ENCODE data around the gene METTL22. TPM values are rescaled to one million over a fixed set of nuclear protein-coding genes. Genes with fewer than 3 reads are reported as not detected.

Gene METTL22
- total RNA-seq, 4 donors from 2014 or later: 22.5 to 24.5 (median 23.4) TPM

GRCh38 chr16:8665529-8665928, 44.0 kb downstream of the METTL22 start:
- 78% methylated on average over 6 of the region's 6 CpGs for WGBS
- H3K36me3 ChIP-seq: peaks cover 15 to 47% (median 27%) of the 10 kb centered on the region in 4 donors
- DNase-seq (ENCODE audit: extremely low spot score): no peak
- no peaks in the 10 kb centered on the region for H3K27me3 ChIP-seq
- TF ChIP-seq EP300 (IDR thresholded peaks at IDR 0.05): no peak
- TF ChIP-seq POLR2A (IDR thresholded peaks at IDR 0.05; ENCODE audit: low read depth): no peak
- TF ChIP-seq, protein P1, sequence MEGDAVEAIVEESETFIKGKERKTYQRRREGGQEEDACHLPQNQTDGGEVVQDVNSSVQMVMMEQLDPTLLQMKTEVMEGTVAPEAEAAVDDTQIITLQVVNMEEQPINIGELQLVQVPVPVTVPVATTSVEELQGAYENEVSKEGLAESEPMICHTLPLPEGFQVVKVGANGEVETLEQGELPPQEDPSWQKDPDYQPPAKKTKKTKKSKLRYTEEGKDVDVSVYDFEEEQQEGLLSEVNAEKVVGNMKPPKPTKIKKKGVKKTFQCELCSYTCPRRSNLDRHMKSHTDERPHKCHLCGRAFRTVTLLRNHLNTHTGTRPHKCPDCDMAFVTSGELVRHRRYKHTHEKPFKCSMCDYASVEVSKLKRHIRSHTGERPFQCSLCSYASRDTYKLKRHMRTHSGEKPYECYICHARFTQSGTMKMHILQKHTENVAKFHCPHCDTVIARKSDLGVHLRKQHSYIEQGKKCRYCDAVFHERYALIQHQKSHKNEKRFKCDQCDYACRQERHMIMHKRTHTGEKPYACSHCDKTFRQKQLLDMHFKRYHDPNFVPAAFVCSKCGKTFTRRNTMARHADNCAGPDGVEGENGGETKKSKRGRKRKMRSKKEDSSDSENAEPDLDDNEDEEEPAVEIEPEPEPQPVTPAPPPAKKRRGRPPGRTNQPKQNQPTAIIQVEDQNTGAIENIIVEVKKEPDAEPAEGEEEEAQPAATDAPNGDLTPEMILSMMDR (IDR thresholded peaks at IDR 0.05): no peak
- TF ChIP-seq POLR2AphosphoS5 (IDR thresholded peaks at IDR 0.05): no peak
- H3K27ac ChIP-seq (replicated peaks in 1 of 4): no peak overlapping the region
- H3K4me1 ChIP-seq: no peaks in the 10 kb centered on the region
- intact Hi-C loops (cut with DNase I): no loop called here
- H3K4me3 ChIP-seq: no peak overlapping the region
- H3K9me3 ChIP-seq: no peaks in the 10 kb centered on the region

DNA sequence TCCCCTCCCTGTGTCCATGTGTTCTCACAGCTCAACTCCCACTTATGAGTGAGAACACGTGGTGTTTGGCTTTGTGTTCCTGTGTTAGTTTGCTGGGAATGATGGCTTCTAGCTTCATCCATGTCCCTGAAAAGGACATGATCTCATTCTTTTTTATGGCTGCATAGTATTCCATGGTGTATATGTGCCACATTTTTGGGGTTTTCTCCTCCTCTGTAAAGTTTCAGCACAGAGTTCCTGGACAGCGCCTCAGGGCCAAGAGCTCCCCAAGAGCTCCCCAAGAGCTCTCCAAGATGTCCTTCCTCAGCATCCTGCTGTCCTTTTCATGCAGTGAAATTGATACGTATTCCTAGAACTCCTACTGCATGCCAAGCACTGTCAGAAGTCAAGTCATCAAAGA, 46.0 kb downstream of the METTL22 start:
- intact Hi-C loops (cut with DNase I): no loop called here
- Histone ChIP-seq H3K27me3 (no peaks in the 10 kb centered on the region), H3K27ac (replicated peaks in 1 of 4) (no peak overlapping the region), H3K9me3 (no peaks in the 10 kb centered on the region), H3K4me3 (no peak overlapping the region), H3K4me1 (no peaks in the 10 kb centered on the region), H3K36me3 (peaks cover 15 to 49% (median 27%) of the 10 kb centered on the region in 4 donors)
- WGBS: 94% methylated on average over 3 of the region's 3 CpGs
- TF ChIP-seq POLR2A (IDR thresholded peaks at IDR 0.05; ENCODE audit: low read depth) (no peak), EP300 (IDR thresholded peaks at IDR 0.05) (no peak), POLR2AphosphoS5 (IDR thresholded peaks at IDR 0.05) (no peak)
- TF ChIP-seq, protein P1 (IDR thresholded peaks at IDR 0.05): no peak
- DNase-seq (ENCODE audit: extremely low spot score): no peak

GRCh38 chr16:8668113-8668512, 46.6 kb downstream of the METTL22 start:
- H3K4me1 ChIP-seq: no peaks in the 10 kb centered on the region
- WGBS: 80% methylated on average over 2 of the region's 5 CpGs
- H3K4me3 ChIP-seq: no peak overlapping the region
- H3K27ac ChIP-seq (replicated peaks in 1 of 4): no peak overlapping the region
- peaks cover 15 to 49% (median 27%) of the 10 kb centered on the region in 4 donors for H3K36me3 ChIP-seq
- TF ChIP-seq POLR2A (IDR thresholded peaks at IDR 0.05; ENCODE audit: low read depth) (no peak), EP300 (IDR thresholded peaks at IDR 0.05) (no peak), POLR2AphosphoS5 (IDR thresholded peaks at IDR 0.05) (no peak)
- TF ChIP-seq, protein P1 (IDR thresholded peaks at IDR 0.05): no peak
- intact Hi-C loops (cut with DNase I): no loop called here
- DNase-seq (ENCODE audit: extremely low spot score): no peak
- H3K9me3 ChIP-seq: no peaks in the 10 kb centered on the region
- no peaks in the 10 kb centered on the region for H3K27me3 ChIP-seq

GRCh38 chr16:8669481-8669880, 48.0 kb downstream of the METTL22 start:
- WGBS: 78% methylated on average over 1 of the region's 1 CpG
- Histone ChIP-seq H3K27ac (replicated peaks in 1 of 4) (no peak overlapping the region), H3K36me3 (peaks cover 12 to 41% (median 22%) of the 10 kb centered on the region in 4 donors), H3K4me3 (no peak overlapping the region), H3K27me3 (no peaks in the 10 kb centered on the region), H3K9me3 (no peaks in the 10 kb centered on the region), H3K4me1 (peaks cover 0 to 8% (median 5%) of the 10 kb centered on the region in 4 donors)
- TF ChIP-seq, protein P1 (IDR thresholded peaks at IDR 0.05): no peak
- no peak for TF ChIP-seq POLR2AphosphoS5 (IDR thresholded peaks at IDR 0.05)
- no peak for TF ChIP-seq EP300 (IDR thresholded peaks at IDR 0.05)
- TF ChIP-seq POLR2A (IDR thresholded peaks at IDR 0.05; ENCODE audit: low read depth): no peak
- intact Hi-C loops (cut with DNase I): no loop called here
- no peak for DNase-seq (ENCODE audit: extremely low spot score)

GRCh38 chr16:8670014-8670560, 48.6 kb downstream of the METTL22 start:
- H3K27me3 ChIP-seq: no peaks in the 10 kb centered on the region
- intact Hi-C loops (cut with DNase I): loop anchor here (5.0 kb wide), 2 partner anchors 127 to 207 kb away; partner anchors contain the start of genes PMM2 and TMEM186
- peaks cover 6 to 35% (median 18%) of the 10 kb centered on the region in 4 donors for H3K36me3 ChIP-seq
- WGBS: 82% methylated on average over 1 of the region's 1 CpG
- TF ChIP-seq POLR2A (IDR thresholded peaks at IDR 0.05; ENCODE audit: low read depth) (no peak), EP300 (IDR thresholded peaks at IDR 0.05) (no peak), POLR2AphosphoS5 (IDR thresholded peaks at IDR 0.05) (no peak)
- TF ChIP-seq, protein P1 (IDR thresholded peaks at IDR 0.05): no peak
- DNase-seq (ENCODE audit: extremely low spot score): no peak
- H3K4me3 ChIP-seq: no peak overlapping the region
- H3K9me3 ChIP-seq: no peaks in the 10 kb centered on the region
- H3K4me1 ChIP-seq: peaks cover 4 to 14% (median 10%) of the 10 kb centered on the region in 4 donors
- no peak overlapping the region for H3K27ac ChIP-seq (replicated peaks in 1 of 4)
